Peyer's patch (tissue), 4 donors: ENCODE results near the gene SLC6A16. TPM values are rescaled to one million over a fixed set of nuclear protein-coding genes. Genes with fewer than 3 reads are reported as not detected.
A peak's percentile ranks its signal among the peaks of the same experiment; 100 is the strongest.

Source experiments
- DNase-seq, 3 donors: peaks; one replicate each; pipeline ENCODE4 v3.0.0-alpha.2; 2017 to 2019
- H3K27ac ChIP-seq, 4 donors: fragments of 200-600 bp; sonication (generic); one replicate each; pipeline ENCODE4 v1.5.1; 2016 to 2019
- H3K27me3 ChIP-seq, 2 donors: fragments of 200-600 bp; sonication (generic); one replicate each; pipeline ENCODE4 v1.5.1; 2019
- H3K36me3 ChIP-seq, 3 donors: fragments of 200-600 bp; sonication (generic); one replicate each; pipeline ENCODE4 v1.5.1; 2016 to 2019
- H3K4me1 ChIP-seq, 4 donors: fragments of 200-600 bp; sonication (generic); one replicate each; pipeline ENCODE4 v1.5.1; 2016 to 2019
- H3K4me3 ChIP-seq, 4 donors: fragments of 200-600 bp; sonication (generic); 1 replicate in 3 of 4; 2 replicates in 1 of 4; pipeline ENCODE4 v1.5.1; 2016 to 2019; ENCODE audit warnings: mild to moderate bottlenecking in 1 of 4
- H3K9me3 ChIP-seq, 4 donors: fragments of 200-600 bp; sonication (generic); one replicate each; pipeline ENCODE4 v1.5.1; 2016 to 2019; ENCODE audit warnings: mild to moderate bottlenecking in 1 of 4
- CTCF ChIP-seq, 6 experiments: fragments of 450-650 bp in 4 of 6; fragments of 200-600 bp in 2 of 6; sonication (generic) in 1 of 6; IDR thresholded peaks; one replicate each; pipeline ENCODE4 v1.5.1; 2017 to 2019; ENCODE audit warnings: antibody characterized with exemption in 6 of 6, mild to moderate bottlenecking in 3 of 6, moderate library complexity in 1 of 6
- POLR2A ChIP-seq, 2 donors: fragments of 450-650 bp; IDR thresholded peaks; one replicate each; pipeline ENCODE4 v1.5.1; 2017; ENCODE audit warnings: antibody characterized with exemption in 2 of 2, mild to moderate bottlenecking in 2 of 2, moderate library complexity in 2 of 2
- total RNA-seq, 4 donors: library from RNA; depleted of rRNA; stranded (reverse); fragments of >200 nt; gene quantifications; one replicate each; pipeline ENCODE4 v1.1.0, GENCODE V29; 2016

Gene SLC6A16
- total RNA-seq, 4 donors from 2014 or later = 0.27 to 5.8 TPM; not detected in 2

GRCh38 chr19:49342291-49342721, 17.3 kb upstream of the SLC6A16 start:
- Histone ChIP-seq H3K4me1 (peaks cover 0 to 29% (median 20%) of the 10 kb centered on the region in 4 donors), H3K9me3 (no peaks in the 10 kb centered on the region), H3K27ac (no peak overlapping the region), H3K36me3 (peaks cover 0 to 14% (median 0%) of the 10 kb centered on the region in 3 donors), H3K4me3 (no peak overlapping the region), H3K27me3 (no peaks in the 10 kb centered on the region)
- peak in 2 of 3 donors; percentile 34 to 45 for DNase-seq
- TF ChIP-seq CTCF (IDR thresholded peaks at IDR 0.05) (no peak), POLR2A (IDR thresholded peaks at IDR 0.05) (no peak)

- peaks cover 0 to 29% (median 23%) of the 10 kb centered on the region in 4 donors for H3K4me1 ChIP-seq
- peak in 2 of 3 donors; percentile 39 to 46 for DNase-seq
- H3K9me3 ChIP-seq = no peaks in the 10 kb centered on the region
- peak overlapping the region; percentile 14 to 86 (median 78) for H3K27ac ChIP-seq
- no peak for TF ChIP-seq POLR2A (IDR thresholded peaks at IDR 0.05)
- no peak for TF ChIP-seq CTCF (IDR thresholded peaks at IDR 0.05)
- H3K4me3 ChIP-seq = no peak overlapping the region
- peaks cover 0 to 6% (median 0%) of the 10 kb centered on the region in 3 donors for H3K36me3 ChIP-seq
- H3K27me3 ChIP-seq = no peaks in the 10 kb centered on the region
These were observed 16.1 kb upstream of the SLC6A16 start for GRCh38 chr19:49340865-49341718.

- Histone ChIP-seq H3K9me3 (no peaks in the 10 kb centered on the region), H3K27ac (peak overlapping the region; percentile 61 to 86 (median 78)), H3K4me1 (peaks cover 0 to 29% (median 23%) of the 10 kb centered on the region in 4 donors), H3K27me3 (no peaks in the 10 kb centered on the region), H3K4me3 (peak overlapping the region; percentile 7 to 38 (median 34)), H3K36me3 (peaks cover 0 to 6% (median 0%) of the 10 kb centered on the region in 3 donors)
- DNase-seq = peak; percentile 72 to 96 (median 95)
- no peak for TF ChIP-seq CTCF (IDR thresholded peaks at IDR 0.05)
- TF ChIP-seq POLR2A (IDR thresholded peaks at IDR 0.05) = no peak
These were observed 15.3 kb upstream of the SLC6A16 start for GRCh38 chr19:49340069-49340864.

- H3K36me3 ChIP-seq = peaks cover 0 to 2% (median 0%) of the 10 kb centered on the region in 3 donors
These were observed 14.5 kb upstream of the SLC6A16 start for GRCh38 chr19:49339301-49340068.

More at GRCh38 chr19:49339301-49340068, 14.5 kb upstream of the SLC6A16 start:
- Histone ChIP-seq H3K4me3 (peak overlapping the region; percentile 10 to 38 (median 34)), H3K27me3 (no peaks in the 10 kb centered on the region), H3K9me3 (no peaks in the 10 kb centered on the region), H3K4me1 (peaks cover 0 to 29% (median 23%) of the 10 kb centered on the region in 4 donors), H3K27ac (peak overlapping the region; percentile 61 to 86 (median 78))
- TF ChIP-seq POLR2A (IDR thresholded peaks at IDR 0.05) (no peak), CTCF (IDR thresholded peaks at IDR 0.05) (no peak)
- DNase-seq = peak; percentile 46 to 81 (median 75)
